ENCODE data around the gene FNDC1.
A peak's percentile ranks its signal among the peaks of the same experiment; 100 is the strongest.

FNDC1 gene

DNA sequence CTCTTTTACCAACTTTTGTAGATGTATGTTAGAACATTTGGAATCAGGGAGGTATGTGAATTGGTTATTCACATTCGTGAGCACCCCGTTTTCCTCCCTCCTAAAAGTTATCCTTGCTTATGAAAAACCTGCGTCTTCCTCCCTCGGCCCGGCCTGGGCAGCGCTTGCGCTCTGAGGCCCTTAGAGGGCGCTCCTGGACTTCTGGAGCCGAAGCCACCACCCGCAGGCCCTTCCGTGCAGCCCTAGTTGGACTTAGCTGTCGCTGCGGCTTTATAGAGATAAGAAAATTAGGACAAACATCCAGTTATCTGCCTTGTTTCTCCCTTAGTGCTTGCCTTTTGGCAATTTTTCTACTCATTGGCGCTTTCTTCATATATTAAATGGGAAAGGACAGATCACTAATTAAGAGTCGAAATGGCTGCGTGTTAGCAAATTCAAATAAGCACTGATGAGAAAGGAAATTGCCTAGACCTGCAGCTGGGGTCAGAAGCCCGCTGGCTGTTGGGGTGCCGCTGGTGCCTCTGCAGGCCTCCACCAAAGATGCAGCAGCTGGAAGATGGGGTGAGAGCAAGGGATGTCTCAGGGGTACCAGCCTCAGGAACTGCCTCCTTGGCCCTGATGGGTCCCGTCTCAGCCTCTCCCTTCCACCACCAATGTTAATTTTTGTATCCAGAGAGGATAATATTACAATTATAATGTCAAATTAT lies 5.2 kb downstream of the FNDC1 start:
- no peaks in the 10 kb centered on the region for H4K20me1 ChIP-seq (ENCODE audit: insufficient read depth, low read length)
- no peak overlapping the region for H3K4me2 ChIP-seq (ENCODE audit: insufficient read depth, low read length)
- H3K79me2 ChIP-seq (ENCODE audit: insufficient read depth, low read length): no peaks in the 10 kb centered on the region
- TF ChIP-seq, protein P1, sequence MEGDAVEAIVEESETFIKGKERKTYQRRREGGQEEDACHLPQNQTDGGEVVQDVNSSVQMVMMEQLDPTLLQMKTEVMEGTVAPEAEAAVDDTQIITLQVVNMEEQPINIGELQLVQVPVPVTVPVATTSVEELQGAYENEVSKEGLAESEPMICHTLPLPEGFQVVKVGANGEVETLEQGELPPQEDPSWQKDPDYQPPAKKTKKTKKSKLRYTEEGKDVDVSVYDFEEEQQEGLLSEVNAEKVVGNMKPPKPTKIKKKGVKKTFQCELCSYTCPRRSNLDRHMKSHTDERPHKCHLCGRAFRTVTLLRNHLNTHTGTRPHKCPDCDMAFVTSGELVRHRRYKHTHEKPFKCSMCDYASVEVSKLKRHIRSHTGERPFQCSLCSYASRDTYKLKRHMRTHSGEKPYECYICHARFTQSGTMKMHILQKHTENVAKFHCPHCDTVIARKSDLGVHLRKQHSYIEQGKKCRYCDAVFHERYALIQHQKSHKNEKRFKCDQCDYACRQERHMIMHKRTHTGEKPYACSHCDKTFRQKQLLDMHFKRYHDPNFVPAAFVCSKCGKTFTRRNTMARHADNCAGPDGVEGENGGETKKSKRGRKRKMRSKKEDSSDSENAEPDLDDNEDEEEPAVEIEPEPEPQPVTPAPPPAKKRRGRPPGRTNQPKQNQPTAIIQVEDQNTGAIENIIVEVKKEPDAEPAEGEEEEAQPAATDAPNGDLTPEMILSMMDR (IDR thresholded peaks at IDR 0.05; ENCODE audit: borderline replicate concordance, extremely low read depth, low read length, poor library complexity, severe bottlenecking): peak; percentile 87
- peak; percentile 28 for TF ChIP-seq EZH2 (IDR thresholded peaks at IDR 0.05; ENCODE audit: borderline replicate concordance, low read depth, low read length, severe bottlenecking)
- no peaks in the 10 kb centered on the region for H3K9me3 ChIP-seq (ENCODE audit: insufficient read depth, low read length, severe bottlenecking)
- H3K27me3 ChIP-seq (ENCODE audit: insufficient read depth, low read length, poor library complexity): peaks cover 19% of the 10 kb centered on the region
- H3K9ac ChIP-seq (ENCODE audit: low read depth, low read length): no peak overlapping the region
- no peaks in the 10 kb centered on the region for H3K36me3 ChIP-seq (ENCODE audit: insufficient read depth, low read length)
- ATAC-seq (ENCODE audit: insufficient read depth, low read depth) (peak; percentile 78), DNase-seq (peak; percentile 56)
- no peak overlapping the region for H3K4me3 ChIP-seq (ENCODE audit: low read depth in 1 of 2, low read length in 2 of 2)
- no peak overlapping the region for H3K27ac ChIP-seq (ENCODE audit: low read length)
- no peaks in the 10 kb centered on the region for H3K4me1 ChIP-seq (ENCODE audit: insufficient read depth, low read length)
- no peak overlapping the region for H2AFZ ChIP-seq (ENCODE audit: low read depth, low read length)

DNA sequence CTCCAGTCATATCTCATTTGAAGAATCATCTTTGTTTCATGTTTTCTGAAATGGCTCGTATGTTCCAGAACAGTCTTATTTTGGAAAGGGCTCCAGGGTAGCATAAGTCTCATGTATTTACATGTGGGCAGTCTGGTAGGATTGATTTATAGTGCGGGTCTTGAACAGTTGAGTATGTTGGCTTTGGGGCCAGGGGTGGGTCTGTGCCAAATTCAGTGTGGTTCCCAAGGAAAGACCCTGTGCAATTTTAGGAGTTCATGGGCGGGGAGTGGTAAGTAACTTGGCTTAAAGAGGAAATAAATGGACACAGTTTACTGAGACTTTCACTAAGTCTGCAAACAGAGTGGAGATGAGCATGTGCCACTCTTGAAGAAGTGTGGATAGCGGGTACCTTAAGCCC lies 7.7 kb downstream of the FNDC1 start:
- Histone ChIP-seq H3K9ac (ENCODE audit: low read depth, low read length) (no peak overlapping the region), H4K20me1 (ENCODE audit: insufficient read depth, low read length) (no peaks in the 10 kb centered on the region), H2AFZ (ENCODE audit: low read depth, low read length) (no peak overlapping the region), H3K4me3 (ENCODE audit: low read depth in 1 of 2, low read length in 2 of 2) (no peak overlapping the region), H3K27me3 (ENCODE audit: insufficient read depth, low read length, poor library complexity) (peaks cover 19% of the 10 kb centered on the region), H3K27ac (ENCODE audit: low read length) (no peak overlapping the region), H3K9me3 (ENCODE audit: insufficient read depth, low read length, severe bottlenecking) (no peaks in the 10 kb centered on the region), H3K4me2 (ENCODE audit: insufficient read depth, low read length) (no peak overlapping the region), H3K79me2 (ENCODE audit: insufficient read depth, low read length) (no peaks in the 10 kb centered on the region), H3K4me1 (ENCODE audit: insufficient read depth, low read length) (no peaks in the 10 kb centered on the region), H3K36me3 (ENCODE audit: insufficient read depth, low read length) (no peaks in the 10 kb centered on the region)
- no peak for DNase-seq
- TF ChIP-seq EZH2 (IDR thresholded peaks at IDR 0.05; ENCODE audit: borderline replicate concordance, low read depth, low read length, severe bottlenecking): no peak
- TF ChIP-seq, protein P1 (IDR thresholded peaks at IDR 0.05; ENCODE audit: borderline replicate concordance, extremely low read depth, low read length, poor library complexity, severe bottlenecking): no peak
- ATAC-seq (ENCODE audit: insufficient read depth, low read depth): no peak

DNA sequence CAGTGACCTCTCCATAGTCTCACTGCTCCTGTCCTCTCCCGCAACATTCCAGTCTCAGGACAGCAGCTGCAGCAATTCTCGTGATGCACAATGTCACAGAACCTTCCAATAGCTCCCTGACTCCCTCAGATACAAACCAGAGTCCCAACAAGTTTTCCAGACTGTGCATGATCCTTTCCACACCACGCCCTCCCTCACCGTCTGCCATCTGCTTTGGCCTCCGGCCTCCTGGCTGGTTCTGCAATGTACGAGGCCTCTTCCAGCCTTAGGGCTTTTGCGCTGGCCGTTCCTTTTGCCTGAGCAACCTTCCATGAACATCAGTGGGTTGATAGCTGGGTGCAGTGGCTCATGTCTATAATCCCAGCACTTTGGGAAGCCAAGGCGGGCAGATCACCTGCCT lies 9.6 kb downstream of the FNDC1 start:
- no peak overlapping the region for H3K9ac ChIP-seq (ENCODE audit: low read depth, low read length)
- H3K4me1 ChIP-seq (ENCODE audit: insufficient read depth, low read length): no peaks in the 10 kb centered on the region
- TF ChIP-seq, protein P1 (IDR thresholded peaks at IDR 0.05; ENCODE audit: borderline replicate concordance, extremely low read depth, low read length, poor library complexity, severe bottlenecking): no peak
- no peak for TF ChIP-seq EZH2 (IDR thresholded peaks at IDR 0.05; ENCODE audit: borderline replicate concordance, low read depth, low read length, severe bottlenecking)
- no peak overlapping the region for H3K4me3 ChIP-seq (ENCODE audit: low read depth in 1 of 2, low read length in 2 of 2)
- H3K9me3 ChIP-seq (ENCODE audit: insufficient read depth, low read length, severe bottlenecking): no peaks in the 10 kb centered on the region
- H3K36me3 ChIP-seq (ENCODE audit: insufficient read depth, low read length): no peaks in the 10 kb centered on the region
- H3K79me2 ChIP-seq (ENCODE audit: insufficient read depth, low read length): no peaks in the 10 kb centered on the region
- no peak overlapping the region for H3K27ac ChIP-seq (ENCODE audit: low read length)
- H3K4me2 ChIP-seq (ENCODE audit: insufficient read depth, low read length): no peak overlapping the region
- ATAC-seq (ENCODE audit: insufficient read depth, low read depth): no peak
- H2AFZ ChIP-seq (ENCODE audit: low read depth, low read length): no peak overlapping the region
- no peaks in the 10 kb centered on the region for H4K20me1 ChIP-seq (ENCODE audit: insufficient read depth, low read length)
- peaks cover 14% of the 10 kb centered on the region for H3K27me3 ChIP-seq (ENCODE audit: insufficient read depth, low read length, poor library complexity)
- no peak for DNase-seq

Data from DND-41 (cell line).